ENCODE measurements around the gene ICA1.

ICA1 gene

DNA sequence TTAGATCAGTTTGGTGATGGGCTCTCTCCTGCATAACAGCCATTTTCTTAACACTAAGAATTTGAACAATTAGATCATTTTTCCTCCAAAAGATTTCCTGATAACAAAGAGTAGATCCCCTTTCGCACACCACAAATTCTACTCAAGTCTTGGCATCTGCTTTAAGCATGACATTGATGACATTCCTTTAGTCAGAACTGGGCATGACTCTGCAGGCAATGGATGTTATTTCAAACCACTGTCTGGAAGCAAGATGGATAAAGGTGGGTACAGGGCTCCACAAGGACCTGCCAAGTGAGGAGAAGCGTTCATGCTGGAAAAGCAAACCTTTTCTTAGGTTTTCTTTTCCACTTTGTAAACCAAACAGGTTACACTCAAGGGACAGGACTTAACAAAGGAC lies 169.8 kb downstream of the ICA1 start:
- no peak overlapping the region for H3K27ac ChIP-seq (ENCODE audit: low read depth, low read length)
- H3K4me1 ChIP-seq (ENCODE audit: control insufficient read depth, low read length): no peaks in the 10 kb centered on the region
- peaks cover 9% of the 10 kb centered on the region for H3K36me3 ChIP-seq (ENCODE audit: control insufficient read depth, low read length)
- TF ChIP-seq, protein P1, sequence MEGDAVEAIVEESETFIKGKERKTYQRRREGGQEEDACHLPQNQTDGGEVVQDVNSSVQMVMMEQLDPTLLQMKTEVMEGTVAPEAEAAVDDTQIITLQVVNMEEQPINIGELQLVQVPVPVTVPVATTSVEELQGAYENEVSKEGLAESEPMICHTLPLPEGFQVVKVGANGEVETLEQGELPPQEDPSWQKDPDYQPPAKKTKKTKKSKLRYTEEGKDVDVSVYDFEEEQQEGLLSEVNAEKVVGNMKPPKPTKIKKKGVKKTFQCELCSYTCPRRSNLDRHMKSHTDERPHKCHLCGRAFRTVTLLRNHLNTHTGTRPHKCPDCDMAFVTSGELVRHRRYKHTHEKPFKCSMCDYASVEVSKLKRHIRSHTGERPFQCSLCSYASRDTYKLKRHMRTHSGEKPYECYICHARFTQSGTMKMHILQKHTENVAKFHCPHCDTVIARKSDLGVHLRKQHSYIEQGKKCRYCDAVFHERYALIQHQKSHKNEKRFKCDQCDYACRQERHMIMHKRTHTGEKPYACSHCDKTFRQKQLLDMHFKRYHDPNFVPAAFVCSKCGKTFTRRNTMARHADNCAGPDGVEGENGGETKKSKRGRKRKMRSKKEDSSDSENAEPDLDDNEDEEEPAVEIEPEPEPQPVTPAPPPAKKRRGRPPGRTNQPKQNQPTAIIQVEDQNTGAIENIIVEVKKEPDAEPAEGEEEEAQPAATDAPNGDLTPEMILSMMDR (IDR thresholded peaks at IDR 0.05; ENCODE audit: low read depth, low read length, poor library complexity, severe bottlenecking): no peak
- TF ChIP-seq EZH2phosphoT487 (IDR thresholded peaks at IDR 0.05; ENCODE audit: borderline replicate concordance, low read length): no peak
- H3F3A ChIP-seq (ENCODE audit: control insufficient read depth, insufficient read depth): peaks cover 6% of the 10 kb centered on the region; the same call in 1 of the 2 replicates
- no peak overlapping the region for H3K4me2 ChIP-seq (ENCODE audit: low read length)
- H4K20me1 ChIP-seq (ENCODE audit: control insufficient read depth, insufficient read depth, low read depth, low read length): no peaks in the 10 kb centered on the region
- no peaks in the 10 kb centered on the region for H3K79me2 ChIP-seq (ENCODE audit: control insufficient read depth, low read length)
- H3K4me3 ChIP-seq (ENCODE audit: low read length): no peak overlapping the region
- H3K9me3 ChIP-seq (ENCODE audit: control insufficient read depth, insufficient read depth, low read length): no peaks in the 10 kb centered on the region
- H3K27me3 ChIP-seq (ENCODE audit: control insufficient read depth, low read length): no peaks in the 10 kb centered on the region
- no peaks in the 10 kb centered on the region for H3K9me2 ChIP-seq (replicated peaks; ENCODE audit: control insufficient read depth, low read length)

DNA sequence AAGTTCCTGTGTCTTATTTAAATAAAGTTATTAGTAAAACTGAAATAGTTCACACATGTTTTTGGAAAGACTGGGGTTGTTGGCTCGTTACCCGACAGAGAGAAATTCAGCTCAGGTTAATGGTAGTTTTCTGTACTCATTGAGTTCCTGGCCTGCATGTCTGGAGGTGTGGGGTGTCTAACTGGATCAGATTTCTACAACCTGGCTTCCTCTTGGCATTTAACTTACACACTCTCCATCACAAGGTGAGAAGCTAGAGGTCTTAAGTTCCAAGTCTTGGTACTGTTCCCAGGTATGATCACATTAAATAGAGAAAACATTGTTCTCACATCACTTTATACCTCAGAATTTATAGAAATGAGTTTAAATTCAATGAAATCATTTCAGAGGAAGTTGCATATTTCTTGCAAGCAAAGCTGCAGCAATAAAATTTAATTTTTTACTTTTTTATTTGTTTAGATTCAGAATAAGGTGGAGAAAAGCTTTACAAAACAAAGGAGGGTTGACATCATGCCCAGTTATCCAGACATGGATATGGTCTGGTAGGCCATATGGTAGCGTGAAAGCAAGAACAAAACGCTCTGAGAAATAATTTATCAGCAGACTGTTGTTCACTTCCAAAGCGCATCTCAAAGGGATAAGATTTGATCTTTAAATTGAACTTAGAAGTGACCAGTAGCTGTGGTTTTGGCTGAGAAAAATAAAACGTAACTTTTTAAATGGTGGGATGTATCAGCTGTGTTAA lies 172.8 kb downstream of the ICA1 start:
- H3K4me1 ChIP-seq (ENCODE audit: control insufficient read depth, low read length): no peaks in the 10 kb centered on the region
- TF ChIP-seq EZH2phosphoT487 (IDR thresholded peaks at IDR 0.05; ENCODE audit: borderline replicate concordance, low read length): no peak
- TF ChIP-seq, protein P1 (IDR thresholded peaks at IDR 0.05; ENCODE audit: low read depth, low read length, poor library complexity, severe bottlenecking): no peak

DNA sequence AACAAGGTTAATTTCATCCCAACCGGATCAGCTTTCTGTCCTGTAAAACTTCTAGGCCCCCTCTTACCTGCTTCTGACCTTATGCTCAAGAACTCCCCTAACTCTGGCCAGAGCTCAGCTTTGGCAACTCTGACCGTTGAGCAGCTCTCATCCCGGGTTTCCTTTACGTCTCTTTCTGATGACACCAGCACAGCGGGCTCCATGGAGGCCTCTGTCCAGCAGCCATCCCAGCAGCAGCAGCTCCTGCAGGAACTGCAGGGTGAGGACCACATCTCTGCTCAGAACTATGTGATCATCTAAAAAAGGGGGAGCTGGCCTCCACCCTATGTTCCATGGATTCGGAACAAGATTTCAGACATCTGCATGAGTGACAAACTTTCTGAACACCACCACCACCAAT lies 175.7 kb downstream of the ICA1 start:
- Histone ChIP-seq H3K27ac (ENCODE audit: low read depth, low read length) (no peak overlapping the region), H3K79me2 (ENCODE audit: control insufficient read depth, low read length) (no peaks in the 10 kb centered on the region), H3K9me2 (replicated peaks; ENCODE audit: control insufficient read depth, low read length) (no peaks in the 10 kb centered on the region), H3K4me2 (ENCODE audit: low read length) (no peak overlapping the region), H3K4me3 (ENCODE audit: low read length) (no peak overlapping the region), H3K27me3 (ENCODE audit: control insufficient read depth, low read length) (no peaks in the 10 kb centered on the region), H3K9me3 (ENCODE audit: control insufficient read depth, insufficient read depth, low read length) (no peaks in the 10 kb centered on the region), H3F3A (ENCODE audit: control insufficient read depth, insufficient read depth) (peaks cover 6% of the 10 kb centered on the region; the same call in 1 of the 2 replicates), H3K36me3 (ENCODE audit: control insufficient read depth, low read length) (peaks cover 43% of the 10 kb centered on the region), H3K4me1 (ENCODE audit: control insufficient read depth, low read length) (no peaks in the 10 kb centered on the region), H4K20me1 (ENCODE audit: control insufficient read depth, insufficient read depth, low read depth, low read length) (no peaks in the 10 kb centered on the region)
- TF ChIP-seq EZH2phosphoT487 (IDR thresholded peaks at IDR 0.05; ENCODE audit: borderline replicate concordance, low read length): no peak
- TF ChIP-seq, protein P1 (IDR thresholded peaks at IDR 0.05; ENCODE audit: low read depth, low read length, poor library complexity, severe bottlenecking): no peak

More for the DNA sequence above, 172.8 kb downstream of the ICA1 start:
- Histone ChIP-seq H3K27me3 (ENCODE audit: control insufficient read depth, low read length) (no peaks in the 10 kb centered on the region), H3K36me3 (ENCODE audit: control insufficient read depth, low read length) (peaks cover 38% of the 10 kb centered on the region), H3K4me3 (ENCODE audit: low read length) (no peak overlapping the region), H3K79me2 (ENCODE audit: control insufficient read depth, low read length) (no peaks in the 10 kb centered on the region), H3K9me2 (replicated peaks; ENCODE audit: control insufficient read depth, low read length) (no peaks in the 10 kb centered on the region), H3K27ac (ENCODE audit: low read depth, low read length) (no peak overlapping the region), H3K9me3 (ENCODE audit: control insufficient read depth, insufficient read depth, low read length) (no peaks in the 10 kb centered on the region), H3F3A (ENCODE audit: control insufficient read depth, insufficient read depth) (peaks cover 6% of the 10 kb centered on the region; the same call in 1 of the 2 replicates), H3K4me2 (ENCODE audit: low read length) (no peak overlapping the region), H4K20me1 (ENCODE audit: control insufficient read depth, insufficient read depth, low read depth, low read length) (no peaks in the 10 kb centered on the region)

Data from DOHH2 (cell line).